HCT116 (cell line): Measurements from ENCODE around the gene HOMER3.
"Not testable (repeated sequence)": the region's sequence is repeated elsewhere in the genome, so short reads cannot be mapped to it uniquely, and the experiment has no call there.

Experiments used
- POLR2AphosphoS5 ChIP-seq: IDR thresholded peaks from 2 replicates; pipeline ENCODE4 v1.6.1; 2011; ENCODE audit warnings: mild to moderate bottlenecking, low read depth, low read length, moderate library complexity
- TF ChIP-seq, protein P1 (sequence below), 3 experiments: fragments of 200-600 bp in 1 of 3; sonication (generic) in 1 of 3; IDR thresholded peaks in 2 of 3; conservative IDR thresholded peaks in 1 of 3; 2 replicates each; pipeline ENCODE4 v1.5.1; 2012 to 2017; ENCODE audit warnings: low read depth in 2 of 3, low read length in 2 of 3, antibody characterized with exemption in 1 of 3, borderline replicate concordance in 1 of 3, control low read depth in 1 of 3, mild to moderate bottlenecking in 1 of 3, mixed read lengths in 1 of 3, mixed run types in 1 of 3, moderate library complexity in 1 of 3; ENCODE audit not compliant: insufficient read depth in 1 of 3

DNA sequence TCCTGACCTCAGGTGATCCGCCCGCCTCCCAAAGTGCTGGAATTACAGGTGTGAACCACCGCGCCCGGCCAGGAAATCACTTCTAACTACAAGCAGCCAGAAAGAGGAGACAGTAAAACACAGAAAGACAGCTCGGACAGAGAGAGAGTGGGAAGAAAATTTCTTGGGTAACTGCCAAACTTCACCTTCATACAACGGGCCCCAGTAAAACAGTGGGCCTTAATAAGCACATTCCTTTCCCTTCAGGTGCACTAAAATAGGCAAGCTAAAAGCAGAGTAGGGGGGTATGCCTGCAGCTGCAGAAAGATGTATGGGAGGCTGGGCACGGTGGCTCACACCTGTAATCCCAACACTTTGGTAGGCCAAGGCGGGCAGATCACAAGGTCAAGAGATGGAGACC, 23.4 kb downstream of the HOMER3 start:
- TF ChIP-seq, protein P1, sequence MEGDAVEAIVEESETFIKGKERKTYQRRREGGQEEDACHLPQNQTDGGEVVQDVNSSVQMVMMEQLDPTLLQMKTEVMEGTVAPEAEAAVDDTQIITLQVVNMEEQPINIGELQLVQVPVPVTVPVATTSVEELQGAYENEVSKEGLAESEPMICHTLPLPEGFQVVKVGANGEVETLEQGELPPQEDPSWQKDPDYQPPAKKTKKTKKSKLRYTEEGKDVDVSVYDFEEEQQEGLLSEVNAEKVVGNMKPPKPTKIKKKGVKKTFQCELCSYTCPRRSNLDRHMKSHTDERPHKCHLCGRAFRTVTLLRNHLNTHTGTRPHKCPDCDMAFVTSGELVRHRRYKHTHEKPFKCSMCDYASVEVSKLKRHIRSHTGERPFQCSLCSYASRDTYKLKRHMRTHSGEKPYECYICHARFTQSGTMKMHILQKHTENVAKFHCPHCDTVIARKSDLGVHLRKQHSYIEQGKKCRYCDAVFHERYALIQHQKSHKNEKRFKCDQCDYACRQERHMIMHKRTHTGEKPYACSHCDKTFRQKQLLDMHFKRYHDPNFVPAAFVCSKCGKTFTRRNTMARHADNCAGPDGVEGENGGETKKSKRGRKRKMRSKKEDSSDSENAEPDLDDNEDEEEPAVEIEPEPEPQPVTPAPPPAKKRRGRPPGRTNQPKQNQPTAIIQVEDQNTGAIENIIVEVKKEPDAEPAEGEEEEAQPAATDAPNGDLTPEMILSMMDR (IDR thresholded peaks at IDR 0.05 in 2 of 3, conservative IDR thresholded peaks at IDR 0.05 in 1 of 3; ENCODE audit: borderline replicate concordance in 1 of 3, insufficient read depth in 1 of 3, low read depth in 2 of 3, low read length in 2 of 3), result not testable (repeated sequence)
- not testable (repeated sequence) for TF ChIP-seq POLR2AphosphoS5
